Thyroid gland (tissue), 4 donors: ENCODE data around the gene DEF6. TPM values are rescaled to one million over a fixed set of nuclear protein-coding genes. Genes with fewer than 3 reads are reported as not detected.
A peak's percentile ranks its signal among the peaks of the same experiment; 100 is the strongest.

Experiments
- DNase-seq, 2 donors: peaks; one replicate each; pipeline ENCODE4 v3.0.0-alpha.2; 2019
- H3K27ac ChIP-seq, 3 donors: fragments of 200-600 bp; sonication (generic); 1 replicate in 2 of 3; 2 replicates in 1 of 3; pipeline ENCODE4 v1.5.1; 2016 to 2019; ENCODE audit warnings: mild to moderate bottlenecking in 1 of 3, moderate library complexity in 1 of 3
- H3K27me3 ChIP-seq: fragments of 200-600 bp; sonication (generic); one replicate; pipeline ENCODE4 v1.5.1; 2019
- H3K36me3 ChIP-seq, 2 donors: fragments of 200-600 bp; sonication (generic); one replicate each; pipeline ENCODE4 v1.5.1; 2016 to 2019
- H3K4me1 ChIP-seq, 2 donors: fragments of 200-600 bp; sonication (generic); one replicate each; pipeline ENCODE4 v1.5.1; 2017 to 2019
- H3K4me3 ChIP-seq, 3 donors: fragments of 200-600 bp; sonication (generic); replicated peaks in 1 of 3; 1 replicate in 2 of 3; 2 replicates in 1 of 3; pipeline ENCODE4 v1.5.1; 2016; ENCODE audit warnings: mild to moderate bottlenecking in 1 of 3
- H3K9me3 ChIP-seq: fragments of 200-600 bp; sonication (generic); one replicate; pipeline ENCODE4 v1.5.1; 2017
- CTCF ChIP-seq, 6 experiments: fragments of 200-600 bp in 3 of 6; fragments of 450-650 bp in 3 of 6; sonication (generic) in 3 of 6; IDR thresholded peaks; one replicate each; pipeline ENCODE4 v1.5.1; 2016 to 2019; ENCODE audit warnings: antibody characterized with exemption in 6 of 6, mild to moderate bottlenecking in 2 of 6, inconsistent platforms in 1 of 6, moderate library complexity in 1 of 6
- POLR2A ChIP-seq, 2 donors: fragments of 450-650 bp; IDR thresholded peaks; one replicate each; pipeline ENCODE4 v1.6.1; 2017; ENCODE audit warnings: antibody characterized with exemption in 2 of 2, mild to moderate bottlenecking in 2 of 2, moderate library complexity in 1 of 2
- WGBS, 2 donors: methylation state at CpG; one replicate each; pipeline ENCODE4 v1.1.5; 2017; 5-methylcytosine and 5-hydroxymethylcytosine counted together
- intact Hi-C: fragments of 100-400 bp; cut with DNase I; formaldehyde crosslinking; loops from one replicate; pipeline ENCODE4 v1.15.1; 2023
- total RNA-seq, 4 donors: library from RNA; depleted of rRNA; stranded (reverse); fragments of >200 nt; gene quantifications; one replicate each; pipeline ENCODE4 v1.2.3, GENCODE V29; 2016

The DEF6 gene
- total RNA-seq, 4 donors from 2014 or later, result 5.2 to 9.3 (median 6.0) TPM

- peaks cover 4 to 16% of the 10 kb centered on the region in 2 donors for H3K4me1 ChIP-seq
- TF ChIP-seq POLR2A (IDR thresholded peaks at IDR 0.05) (no peak), CTCF (IDR thresholded peaks at IDR 0.05) (no peak)
- no peaks in the 10 kb centered on the region for H3K27me3 ChIP-seq
- WGBS, 2 donors, result 79 to 96% methylated on average over 2 of the region's 2 CpGs
- intact Hi-C loops, result loop anchor here (5.0 kb wide), 1 partner anchor 152 kb away; no protein-coding TSS in a partner anchor
- H3K4me3 ChIP-seq, result no peak overlapping the region
- H3K9me3 ChIP-seq, result no peaks in the 10 kb centered on the region
- no peak for DNase-seq
- peaks cover 45 to 48% of the 10 kb centered on the region in 2 donors for H3K36me3 ChIP-seq
- H3K27ac ChIP-seq, result no peak overlapping the region
Measured at GRCh38 chr6:35295036-35295435, 2.6 kb upstream of the DEF6 start.

DNA sequence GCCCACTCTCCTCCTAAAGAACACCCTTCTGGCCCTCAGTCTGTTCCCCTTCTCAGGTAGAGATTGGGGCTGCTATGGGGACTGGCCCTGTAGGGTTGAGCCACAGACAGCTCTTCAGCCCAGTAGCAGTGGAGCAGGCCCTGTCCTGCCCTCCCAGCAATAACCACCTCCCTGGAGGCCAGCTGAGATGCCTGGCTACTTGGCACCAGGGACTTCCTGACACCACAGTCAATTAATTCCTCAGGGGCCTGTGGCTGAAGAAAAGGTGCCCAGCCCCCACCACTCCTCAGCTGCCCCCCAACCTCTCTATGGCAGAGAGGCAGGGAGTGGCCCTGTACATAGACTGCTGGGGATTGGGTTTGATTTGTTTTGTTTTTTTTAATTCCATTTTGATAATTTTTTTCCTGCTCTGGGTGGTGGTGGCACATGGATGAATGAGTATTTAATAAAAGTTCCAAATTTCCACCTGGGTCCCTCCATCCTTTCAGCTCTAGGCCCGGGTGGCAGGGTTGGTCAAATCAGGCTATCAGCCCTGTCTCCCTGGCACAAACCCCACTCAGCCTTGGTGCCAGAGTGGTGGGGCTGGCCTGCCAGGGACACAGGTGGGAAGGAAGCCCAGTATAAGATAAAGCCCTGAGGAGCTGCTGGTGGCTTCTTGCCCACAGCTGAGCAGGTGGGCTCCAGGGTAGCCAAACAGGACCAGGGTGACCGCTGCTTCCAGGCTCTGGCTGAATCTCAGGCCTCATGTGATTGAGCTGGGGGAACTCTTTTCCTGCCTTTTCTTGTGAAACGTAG, 1.9 kb upstream of the DEF6 start:
- 56 to 57% methylated on average over 3 of the region's 3 CpGs for WGBS, 2 donors
- intact Hi-C loops, result loop anchor here (5.0 kb wide), 1 partner anchor 152 kb away; no protein-coding TSS in a partner anchor
- DNase-seq, result no peak
- TF ChIP-seq POLR2A (IDR thresholded peaks at IDR 0.05) (no peak), CTCF (IDR thresholded peaks at IDR 0.05) (no peak)
- Histone ChIP-seq H3K27me3 (no peaks in the 10 kb centered on the region), H3K36me3 (peaks cover 38 to 42% of the 10 kb centered on the region in 2 donors), H3K27ac (no peak overlapping the region), H3K4me3 (no peak overlapping the region), H3K4me1 (peaks cover 4 to 16% of the 10 kb centered on the region in 2 donors), H3K9me3 (no peaks in the 10 kb centered on the region)

GRCh38 chr6:35296931-35297600, 552 bp upstream of the DEF6 start:
- WGBS, 2 donors, result 51 to 59% methylated on average over 6 of the region's 6 CpGs
- no peak for TF ChIP-seq POLR2A (IDR thresholded peaks at IDR 0.05)
- no peak for TF ChIP-seq CTCF (IDR thresholded peaks at IDR 0.05)

DNA sequence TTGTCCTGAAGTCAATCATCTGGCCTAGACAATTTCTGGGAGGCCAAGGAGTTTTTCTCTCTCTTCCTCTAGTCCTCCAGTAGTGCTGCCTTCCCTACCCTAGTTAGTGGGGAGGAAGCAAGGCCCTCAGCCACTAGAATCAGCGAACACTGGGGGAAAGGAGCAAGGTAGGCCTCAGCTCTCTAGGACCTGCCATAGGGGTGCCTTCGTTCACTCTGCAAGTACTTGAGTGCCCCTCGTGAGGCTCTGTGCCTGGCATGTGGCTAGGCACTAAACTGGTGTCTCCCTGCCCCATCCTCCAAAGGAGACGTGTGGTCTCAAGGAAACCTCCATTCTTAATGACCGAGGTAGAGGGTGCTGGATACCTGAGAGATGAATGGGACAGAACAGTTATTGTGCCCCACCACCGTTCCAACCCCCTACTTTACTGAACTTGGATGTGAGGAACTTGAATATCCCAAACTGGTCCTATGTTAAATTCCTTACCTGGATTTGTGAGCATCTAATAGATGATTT, 1.1 kb downstream of the DEF6 start:
- intact Hi-C loops, result loop anchor here (5.0 kb wide), 1 partner anchor 149 kb away; no protein-coding TSS in a partner anchor
- Histone ChIP-seq H3K27ac (peak overlapping the region in 1 of 3 donors; percentile 16), H3K4me1 (peaks cover 4 to 16% of the 10 kb centered on the region in 2 donors), H3K9me3 (no peaks in the 10 kb centered on the region), H3K27me3 (no peaks in the 10 kb centered on the region), H3K36me3 (peaks cover 14% of the 10 kb centered on the region in 2 donors), H3K4me3 (no peak overlapping the region)
- DNase-seq, result no peak
- WGBS, 2 donors, result 88 to 95% methylated on average over 3 to 6 of the region's 6 CpGs
- TF ChIP-seq POLR2A (IDR thresholded peaks at IDR 0.05) (no peak), CTCF (IDR thresholded peaks at IDR 0.05) (no peak)

More at GRCh38 chr6:35296931-35297600, 552 bp upstream of the DEF6 start:
- DNase-seq, result no peak
- Histone ChIP-seq H3K9me3 (no peaks in the 10 kb centered on the region), H3K36me3 (peaks cover 25 to 29% of the 10 kb centered on the region in 2 donors), H3K27me3 (no peaks in the 10 kb centered on the region), H3K4me1 (peaks cover 4 to 16% of the 10 kb centered on the region in 2 donors), H3K27ac (peak overlapping the region in 1 of 3 donors; percentile 21), H3K4me3 (no peak overlapping the region)
- intact Hi-C loops, result loop anchor here (5.0 kb wide), 1 partner anchor 150 kb away; no protein-coding TSS in a partner anchor
